ENCODE measurements around the gene ISCU.
A peak's percentile ranks its signal among the peaks of the same experiment; 100 is the strongest.
"Not testable (repeated sequence)": the region's sequence is repeated elsewhere in the genome, so short reads cannot be mapped to it uniquely, and the experiment has no call there.

ISCU gene

GRCh38 chr12:108616941-108617858 lies 54.8 kb downstream of the ISCU start:
- peak; percentile 50 for DNase-seq (ENCODE audit: low read depth)
- TF ChIP-seq, protein P1, sequence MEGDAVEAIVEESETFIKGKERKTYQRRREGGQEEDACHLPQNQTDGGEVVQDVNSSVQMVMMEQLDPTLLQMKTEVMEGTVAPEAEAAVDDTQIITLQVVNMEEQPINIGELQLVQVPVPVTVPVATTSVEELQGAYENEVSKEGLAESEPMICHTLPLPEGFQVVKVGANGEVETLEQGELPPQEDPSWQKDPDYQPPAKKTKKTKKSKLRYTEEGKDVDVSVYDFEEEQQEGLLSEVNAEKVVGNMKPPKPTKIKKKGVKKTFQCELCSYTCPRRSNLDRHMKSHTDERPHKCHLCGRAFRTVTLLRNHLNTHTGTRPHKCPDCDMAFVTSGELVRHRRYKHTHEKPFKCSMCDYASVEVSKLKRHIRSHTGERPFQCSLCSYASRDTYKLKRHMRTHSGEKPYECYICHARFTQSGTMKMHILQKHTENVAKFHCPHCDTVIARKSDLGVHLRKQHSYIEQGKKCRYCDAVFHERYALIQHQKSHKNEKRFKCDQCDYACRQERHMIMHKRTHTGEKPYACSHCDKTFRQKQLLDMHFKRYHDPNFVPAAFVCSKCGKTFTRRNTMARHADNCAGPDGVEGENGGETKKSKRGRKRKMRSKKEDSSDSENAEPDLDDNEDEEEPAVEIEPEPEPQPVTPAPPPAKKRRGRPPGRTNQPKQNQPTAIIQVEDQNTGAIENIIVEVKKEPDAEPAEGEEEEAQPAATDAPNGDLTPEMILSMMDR (conservative IDR thresholded peaks at IDR 0.05; ENCODE audit: control insufficient read depth, insufficient read depth, low read depth, low read length), result no peak
- H3K4me3 ChIP-seq (ENCODE audit: control insufficient read depth, low read depth, low read length), result no peak overlapping the region

GRCh38 chr12:108618079-108618952 lies 55.9 kb downstream of the ISCU start:
- TF ChIP-seq, protein P1 (conservative IDR thresholded peaks at IDR 0.05; ENCODE audit: control insufficient read depth, insufficient read depth, low read depth, low read length), result peak; percentile 90

GRCh38 chr12:108618953-108619274 lies 56.5 kb downstream of the ISCU start:
- not testable (repeated sequence) for H3K4me3 ChIP-seq (ENCODE audit: control insufficient read depth, low read depth, low read length); DNase-seq (ENCODE audit: low read depth)

More at GRCh38 chr12:108618079-108618952, 55.9 kb downstream of the ISCU start:
- H3K4me3 ChIP-seq (ENCODE audit: control insufficient read depth, low read depth, low read length), result no peak overlapping the region
- peak; percentile 84 for DNase-seq (ENCODE audit: low read depth)

Measured in fibroblast of mammary gland (primary cell).